PC-3 (cell line): ENCODE results near the gene CYP46A1. TPM values are rescaled to one million over a fixed set of nuclear protein-coding genes. Genes with fewer than 3 reads are reported as not detected.

Experiments used
- ATAC-seq: fragments of 200-7000 bp; cut with Tn5 transposase; 2 replicates; pipeline ENCODE4 v1.9.1; 2020; ENCODE audit warnings: mild to moderate bottlenecking, moderate library complexity
- BruUV-seq: library from RNA; stranded (reverse); fragments of 400-500 nt; replicated peaks from 2 replicates; lab custom pipeline; 2021; lab: Mats Ljungman, UMichigan
- CTCF ChIA-PET: fragments of 300-600 bp; sonication (Branson Sonifier 250); formaldehyde crosslinking; loops from one replicate; lab custom pipeline; 2022; ENCODE audit warnings: antibody characterized with exemption; lab: Charles Lee
- POLR2A ChIA-PET: fragments of 300-600 bp; sonication (Branson Sonifier 250); formaldehyde crosslinking; loops from one replicate; lab custom pipeline; 2022; ENCODE audit warnings: antibody characterized with exemption; ENCODE audit not compliant: unreplicated experiment; lab: Charles Lee
- DNase-seq: peaks from one replicate; pipeline ENCODE4 v3.0.0-alpha.2; 2015
- H2AFZ ChIP-seq: fragments of 300-600 bp; sonication (generic); 2 replicates; pipeline ENCODE4 v1.6.0; 2016; ENCODE audit warnings: antibody characterized with exemption, low read length
- H3F3A ChIP-seq: fragments of 300-600 bp; sonication (generic); one replicate; pipeline ENCODE4 v1.6.0; 2017; ENCODE audit warnings: antibody characterized with exemption, low read length, control low read depth, mild to moderate bottlenecking; ENCODE audit not compliant: unreplicated experiment
- H3K27ac ChIP-seq: fragments of 300-600 bp; sonication (generic); 2 replicates; pipeline ENCODE4 v1.5.1; 2016; ENCODE audit warnings: mild to moderate bottlenecking, low read length
- H3K27me3 ChIP-seq: fragments of 300-600 bp; sonication (generic); 2 replicates; pipeline ENCODE4 v1.6.1; 2016; ENCODE audit warnings: low read length, mixed read lengths
- H3K36me3 ChIP-seq: fragments of 300-600 bp; sonication (generic); 2 replicates; pipeline ENCODE4 v1.6.1; 2016; ENCODE audit warnings: low read depth, mixed run types, low read length, mixed read lengths
- H3K4me1 ChIP-seq: fragments of 300-600 bp; sonication (generic); 2 replicates; pipeline ENCODE4 v1.5.1; 2016; ENCODE audit warnings: low read length; ENCODE audit not compliant: insufficient read depth
- H3K4me2 ChIP-seq: fragments of 300-600 bp; sonication (generic); 2 replicates; pipeline ENCODE4 v1.6.0; 2016; ENCODE audit warnings: low read length
- H3K4me3 ChIP-seq: fragments of 300-600 bp; sonication (generic); 2 replicates; pipeline ENCODE4 v1.5.1; 2016; ENCODE audit warnings: mild to moderate bottlenecking, low read length, mixed read lengths
- H3K79me2 ChIP-seq: fragments of 300-600 bp; sonication (generic); 2 replicates; pipeline ENCODE4 v1.6.1; 2017; ENCODE audit warnings: low read length, mixed read lengths
- H3K9ac ChIP-seq: fragments of 300-600 bp; sonication (generic); 2 replicates; pipeline ENCODE4 v1.6.0; 2016; ENCODE audit warnings: mild to moderate bottlenecking, low read length
- H3K9me2 ChIP-seq: fragments of 300-600 bp; sonication (generic); replicated peaks from 2 replicates; pipeline ENCODE4 v1.6.1; 2016; ENCODE audit warnings: mixed run types, low read length, mixed read lengths
- H3K9me3 ChIP-seq: fragments of 300-600 bp; sonication (generic); 2 replicates; pipeline ENCODE4 v1.6.1; 2016; ENCODE audit warnings: low read length, mixed read lengths
- H4K20me1 ChIP-seq: fragments of 300-600 bp; sonication (generic); 2 replicates; pipeline ENCODE4 v1.6.1; 2016; ENCODE audit warnings: low read length, mixed read lengths
- EZH2 ChIP-seq: fragments of 300-600 bp; sonication (generic); IDR thresholded peaks from one replicate; pipeline ENCODE4 v1.6.1; 2017; ENCODE audit warnings: antibody characterized with exemption, mild to moderate bottlenecking, low read length; ENCODE audit not compliant: unreplicated experiment
- EZH2phosphoT487 ChIP-seq: fragments of 300-600 bp; sonication (generic); IDR thresholded peaks from 2 replicates; pipeline ENCODE4 v1.6.1; 2018; ENCODE audit warnings: mild to moderate bottlenecking, antibody characterized with exemption, low read length, borderline replicate concordance
- intact Hi-C: fragments of 100-400 bp; cut with micrococcal nuclease; formaldehyde crosslinking; loops from 2 replicates; pipeline ENCODE4 v1.9.0; 2023
- total RNA-seq: library from RNA; depleted of rRNA; stranded (reverse); fragments of >200 nt; gene quantifications from 2 replicates; pipeline ENCODE4 v1.2.3, GENCODE V29; 2014
- TF ChIP-seq, protein P1 (sequence below): fragments of 300-600 bp; sonication (generic); conservative IDR thresholded peaks from 2 replicates; pipeline ENCODE4 v1.5.1; 2017; ENCODE audit warnings: antibody characterized with exemption, low read depth, mild to moderate bottlenecking, low read length

Gene CYP46A1
- total RNA-seq, 1 experiment from 2014 or later = 1.2 TPM

DNA sequence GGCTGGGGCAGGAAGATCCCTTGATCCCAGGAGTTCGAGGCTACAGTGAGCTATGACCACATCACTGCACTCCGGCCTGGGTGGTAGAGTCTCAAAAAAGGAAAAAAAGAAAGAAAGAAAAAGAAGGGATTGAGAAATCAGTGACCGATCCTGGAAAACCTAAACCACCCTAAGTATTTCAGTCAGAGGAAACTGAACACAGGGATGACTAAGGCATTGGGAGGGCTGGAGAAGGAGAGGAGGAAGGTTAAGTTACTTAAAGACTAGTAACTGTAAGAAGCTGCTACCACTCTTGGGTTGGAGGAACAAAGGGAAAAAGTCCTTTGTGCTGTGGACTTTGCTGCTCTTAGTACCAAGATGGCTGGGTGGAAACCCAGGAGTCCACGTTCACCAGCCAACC, 28.6 kb upstream of the CYP46A1 start:
- intact Hi-C loops = no loop called here
- no peak overlapping the region for H3K9ac ChIP-seq
- DNase-seq (no peak), ATAC-seq (no peak)
- H3F3A ChIP-seq = no peaks in the 10 kb centered on the region
- no peaks in the 10 kb centered on the region for H4K20me1 ChIP-seq
- ChIA-PET POLR2A (no interaction called here), CTCF (no interaction called here)
- H3K27ac ChIP-seq = no peak overlapping the region
- H3K27me3 ChIP-seq = no peaks in the 10 kb centered on the region
- TF ChIP-seq EZH2phosphoT487 (no peak), EZH2 (no peak)
- TF ChIP-seq, protein P1, sequence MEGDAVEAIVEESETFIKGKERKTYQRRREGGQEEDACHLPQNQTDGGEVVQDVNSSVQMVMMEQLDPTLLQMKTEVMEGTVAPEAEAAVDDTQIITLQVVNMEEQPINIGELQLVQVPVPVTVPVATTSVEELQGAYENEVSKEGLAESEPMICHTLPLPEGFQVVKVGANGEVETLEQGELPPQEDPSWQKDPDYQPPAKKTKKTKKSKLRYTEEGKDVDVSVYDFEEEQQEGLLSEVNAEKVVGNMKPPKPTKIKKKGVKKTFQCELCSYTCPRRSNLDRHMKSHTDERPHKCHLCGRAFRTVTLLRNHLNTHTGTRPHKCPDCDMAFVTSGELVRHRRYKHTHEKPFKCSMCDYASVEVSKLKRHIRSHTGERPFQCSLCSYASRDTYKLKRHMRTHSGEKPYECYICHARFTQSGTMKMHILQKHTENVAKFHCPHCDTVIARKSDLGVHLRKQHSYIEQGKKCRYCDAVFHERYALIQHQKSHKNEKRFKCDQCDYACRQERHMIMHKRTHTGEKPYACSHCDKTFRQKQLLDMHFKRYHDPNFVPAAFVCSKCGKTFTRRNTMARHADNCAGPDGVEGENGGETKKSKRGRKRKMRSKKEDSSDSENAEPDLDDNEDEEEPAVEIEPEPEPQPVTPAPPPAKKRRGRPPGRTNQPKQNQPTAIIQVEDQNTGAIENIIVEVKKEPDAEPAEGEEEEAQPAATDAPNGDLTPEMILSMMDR = no peak
- no peak overlapping the region for H3K4me3 ChIP-seq
- no TSS peak for BruUV-seq
- no peaks in the 10 kb centered on the region for H3K9me2 ChIP-seq
- H2AFZ ChIP-seq = no peak overlapping the region
- no peaks in the 10 kb centered on the region for H3K36me3 ChIP-seq
- no peaks in the 10 kb centered on the region for H3K79me2 ChIP-seq
- no peak overlapping the region for H3K4me2 ChIP-seq
- H3K4me1 ChIP-seq = no peaks in the 10 kb centered on the region
- no peaks in the 10 kb centered on the region for H3K9me3 ChIP-seq

DNA sequence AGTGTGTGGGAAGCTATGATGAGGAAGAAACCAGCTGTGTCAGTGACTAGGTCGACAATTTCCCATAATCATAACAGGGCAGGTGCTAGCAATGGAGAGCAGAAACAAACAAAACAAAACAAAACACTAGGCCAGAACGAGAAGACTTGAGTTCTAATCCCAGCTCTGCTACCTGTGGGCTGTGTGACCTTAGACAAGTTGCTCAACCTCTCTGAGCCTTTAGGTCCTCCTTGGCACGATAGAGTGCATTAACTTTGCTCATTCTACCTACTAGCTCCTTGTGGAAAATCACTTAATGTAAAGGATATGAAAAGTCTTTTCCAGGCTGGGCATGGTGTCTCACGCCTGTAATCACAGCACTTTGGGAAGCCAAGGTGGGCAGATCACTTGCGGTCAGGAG, 27.9 kb upstream of the CYP46A1 start:
- H3K27ac ChIP-seq = no peak overlapping the region
- TF ChIP-seq, protein P1 = no peak
- TF ChIP-seq EZH2phosphoT487 (no peak), EZH2 (no peak)
- ATAC-seq = no peak
- no peaks in the 10 kb centered on the region for H3K27me3 ChIP-seq
- H3K9me2 ChIP-seq = no peaks in the 10 kb centered on the region
- ChIA-PET POLR2A (no interaction called here), CTCF (no interaction called here)
- no peak overlapping the region for H3K9ac ChIP-seq
- H2AFZ ChIP-seq = no peak overlapping the region
- H3F3A ChIP-seq = no peaks in the 10 kb centered on the region
- DNase-seq = no peak
- no TSS peak for BruUV-seq
- no peak overlapping the region for H3K4me3 ChIP-seq
- no peaks in the 10 kb centered on the region for H3K79me2 ChIP-seq
- no peaks in the 10 kb centered on the region for H3K9me3 ChIP-seq
- H3K4me2 ChIP-seq = no peak overlapping the region
- no peaks in the 10 kb centered on the region for H4K20me1 ChIP-seq
- no peaks in the 10 kb centered on the region for H3K4me1 ChIP-seq
- intact Hi-C loops = no loop called here
- no peaks in the 10 kb centered on the region for H3K36me3 ChIP-seq

DNA sequence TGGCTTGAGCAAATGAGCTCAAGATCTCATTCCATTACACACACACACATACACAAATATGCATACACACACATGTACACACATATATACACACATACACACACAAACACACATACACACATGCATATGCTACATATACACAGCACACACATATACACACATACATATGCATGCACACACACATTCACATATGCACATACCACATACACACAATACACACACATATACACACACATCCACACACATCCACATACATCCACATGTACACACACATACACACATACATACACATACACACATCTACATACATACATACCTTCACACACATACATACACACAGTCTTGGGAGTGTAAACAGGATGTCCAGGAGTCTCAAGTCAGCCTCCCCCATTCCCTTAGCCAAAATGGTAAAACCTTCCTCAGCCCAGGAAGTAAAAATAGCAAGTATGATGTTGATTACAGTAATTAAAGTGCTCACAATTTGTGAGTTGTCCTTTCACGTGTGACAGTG, 26.4 kb upstream of the CYP46A1 start:
- no peaks in the 10 kb centered on the region for H3K36me3 ChIP-seq
- H3K9me3 ChIP-seq = no peaks in the 10 kb centered on the region
- H4K20me1 ChIP-seq = no peaks in the 10 kb centered on the region
- no peaks in the 10 kb centered on the region for H3K4me1 ChIP-seq
- TF ChIP-seq, protein P1 = no peak
- TF ChIP-seq EZH2phosphoT487 (no peak), EZH2 (no peak)
- no peak overlapping the region for H3K4me3 ChIP-seq
- H2AFZ ChIP-seq = no peak overlapping the region
- no peaks in the 10 kb centered on the region for H3K9me2 ChIP-seq
- BruUV-seq = no TSS peak
- DNase-seq (no peak), ATAC-seq (no peak)
- intact Hi-C loops = no loop called here
- H3K79me2 ChIP-seq = no peaks in the 10 kb centered on the region
- POLR2A ChIA-PET = interaction anchor here (0.6 kb wide), 1 partner anchor 21 kb away, joined by 7 read pairs; no protein-coding TSS in a partner anchor
- no peak overlapping the region for H3K4me2 ChIP-seq
- H3K27me3 ChIP-seq = no peaks in the 10 kb centered on the region
- CTCF ChIA-PET = no interaction called here
- no peaks in the 10 kb centered on the region for H3F3A ChIP-seq
- H3K27ac ChIP-seq = no peak overlapping the region
- H3K9ac ChIP-seq = no peak overlapping the region
